Activated naive CD8-positive, alpha-beta T cell treated with anti-CD3 and anti-CD28 coated beads, Interleukin-2, amount 50 U/mL, for 16 hours (primary cell): Measurements from ENCODE around the gene TBKBP1.

Source experiments
- DNase-seq: peaks from one replicate; pipeline ENCODE4 v3.0.0-alpha.2; 2020; ENCODE audit warnings: low read depth, low spot score

TBKBP1 gene

DNA sequence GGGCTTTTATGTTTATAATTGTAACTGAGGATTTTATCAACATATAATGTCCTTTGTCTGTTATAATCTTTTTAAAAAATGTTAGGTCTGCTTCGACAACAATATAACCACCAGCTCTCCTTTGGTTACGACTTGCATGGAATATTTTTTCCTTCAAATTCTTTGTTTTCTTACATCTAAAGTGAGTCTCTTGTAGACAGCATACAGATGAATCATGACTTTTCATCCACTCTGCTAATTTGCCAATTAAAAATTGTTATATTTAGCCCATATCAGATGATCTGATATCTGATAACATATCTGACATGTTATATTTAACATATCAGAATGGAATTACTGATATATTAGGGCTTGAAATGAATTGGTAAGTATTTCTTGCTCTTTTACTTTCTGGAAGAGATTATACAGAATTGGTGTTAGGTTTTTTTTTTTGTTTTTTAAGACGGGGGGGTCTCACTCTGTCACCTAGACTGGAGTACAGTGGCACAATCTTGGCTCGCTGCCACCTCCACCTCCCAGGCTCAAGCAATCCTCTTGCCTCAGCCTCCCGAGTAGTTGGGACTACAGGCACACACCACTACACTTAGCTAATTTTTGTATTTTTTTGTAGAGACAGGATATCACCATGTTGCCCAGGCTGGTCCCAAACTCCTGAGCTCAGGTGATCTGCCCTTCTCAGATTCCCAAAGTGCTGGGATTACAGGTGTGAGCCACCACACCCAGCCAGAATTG lies 66.6 kb downstream of the TBKBP1 start:
- DNase-seq = no peak
